ENCODE data around the gene PCDH1.

PCDH1 gene

GRCh38 chr5:141909212-141909611 lies 31.0 kb upstream of the PCDH1 start:
- no peak overlapping the region for H3K4me3 ChIP-seq (ENCODE audit: low read depth, low read length)
- no peak for DNase-seq (ENCODE audit: low read depth)

GRCh38 chr5:141908796-141909195 lies 30.6 kb upstream of the PCDH1 start:
- TF ChIP-seq, protein P1, sequence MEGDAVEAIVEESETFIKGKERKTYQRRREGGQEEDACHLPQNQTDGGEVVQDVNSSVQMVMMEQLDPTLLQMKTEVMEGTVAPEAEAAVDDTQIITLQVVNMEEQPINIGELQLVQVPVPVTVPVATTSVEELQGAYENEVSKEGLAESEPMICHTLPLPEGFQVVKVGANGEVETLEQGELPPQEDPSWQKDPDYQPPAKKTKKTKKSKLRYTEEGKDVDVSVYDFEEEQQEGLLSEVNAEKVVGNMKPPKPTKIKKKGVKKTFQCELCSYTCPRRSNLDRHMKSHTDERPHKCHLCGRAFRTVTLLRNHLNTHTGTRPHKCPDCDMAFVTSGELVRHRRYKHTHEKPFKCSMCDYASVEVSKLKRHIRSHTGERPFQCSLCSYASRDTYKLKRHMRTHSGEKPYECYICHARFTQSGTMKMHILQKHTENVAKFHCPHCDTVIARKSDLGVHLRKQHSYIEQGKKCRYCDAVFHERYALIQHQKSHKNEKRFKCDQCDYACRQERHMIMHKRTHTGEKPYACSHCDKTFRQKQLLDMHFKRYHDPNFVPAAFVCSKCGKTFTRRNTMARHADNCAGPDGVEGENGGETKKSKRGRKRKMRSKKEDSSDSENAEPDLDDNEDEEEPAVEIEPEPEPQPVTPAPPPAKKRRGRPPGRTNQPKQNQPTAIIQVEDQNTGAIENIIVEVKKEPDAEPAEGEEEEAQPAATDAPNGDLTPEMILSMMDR (IDR thresholded peaks at IDR 0.05; ENCODE audit: low read depth, low read length, missing control alignments), result no peak
- H3K4me3 ChIP-seq (ENCODE audit: low read depth, low read length), result no peak overlapping the region
- no peak for DNase-seq (ENCODE audit: low read depth)

More at GRCh38 chr5:141909212-141909611, 31.0 kb upstream of the PCDH1 start:
- TF ChIP-seq, protein P1 (IDR thresholded peaks at IDR 0.05; ENCODE audit: low read depth, low read length, missing control alignments), result no peak

- TF ChIP-seq, protein P1 (IDR thresholded peaks at IDR 0.05; ENCODE audit: low read depth, low read length, missing control alignments), result no peak
- DNase-seq (ENCODE audit: low read depth), result no peak
- no peak overlapping the region for H3K4me3 ChIP-seq (ENCODE audit: low read depth, low read length)
Observed at GRCh38 chr5:141906972-141907371, 28.8 kb upstream of the PCDH1 start.

DNA sequence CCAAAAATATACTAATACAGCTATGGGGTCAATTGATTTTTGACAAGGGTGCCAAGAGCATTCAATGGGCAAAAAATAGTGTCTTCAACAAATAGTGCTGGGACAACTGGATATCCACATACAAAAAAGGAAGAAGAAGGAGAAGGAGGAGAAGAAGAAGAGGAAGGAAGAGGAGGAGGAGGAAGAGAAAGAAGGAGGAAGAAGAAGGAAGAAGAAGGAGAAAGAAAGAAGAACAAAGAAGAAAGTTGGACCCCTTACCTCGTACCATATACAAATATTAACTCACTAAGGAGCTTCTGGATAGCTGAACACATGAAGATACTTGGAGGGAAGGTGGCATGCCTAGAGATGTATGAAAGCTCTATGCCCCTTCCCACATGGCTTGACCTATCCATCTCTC lies 28.3 kb upstream of the PCDH1 start:
- no peak overlapping the region for H3K4me3 ChIP-seq (ENCODE audit: low read depth, low read length)
- TF ChIP-seq, protein P1 (IDR thresholded peaks at IDR 0.05; ENCODE audit: low read depth, low read length, missing control alignments), result no peak
- no peak for DNase-seq (ENCODE audit: low read depth)

- no peak for DNase-seq (ENCODE audit: low read depth)
- TF ChIP-seq, protein P1 (IDR thresholded peaks at IDR 0.05; ENCODE audit: low read depth, low read length, missing control alignments), result no peak
- H3K4me3 ChIP-seq (ENCODE audit: low read depth, low read length), result no peak overlapping the region
Observed at GRCh38 chr5:141904551-141904950, 26.3 kb upstream of the PCDH1 start.

GRCh38 chr5:141903261-141903660 lies 25.1 kb upstream of the PCDH1 start:
- TF ChIP-seq, protein P1 (IDR thresholded peaks at IDR 0.05; ENCODE audit: low read depth, low read length, missing control alignments), result no peak
- no peak overlapping the region for H3K4me3 ChIP-seq (ENCODE audit: low read depth, low read length)
- no peak for DNase-seq (ENCODE audit: low read depth)

DNA sequence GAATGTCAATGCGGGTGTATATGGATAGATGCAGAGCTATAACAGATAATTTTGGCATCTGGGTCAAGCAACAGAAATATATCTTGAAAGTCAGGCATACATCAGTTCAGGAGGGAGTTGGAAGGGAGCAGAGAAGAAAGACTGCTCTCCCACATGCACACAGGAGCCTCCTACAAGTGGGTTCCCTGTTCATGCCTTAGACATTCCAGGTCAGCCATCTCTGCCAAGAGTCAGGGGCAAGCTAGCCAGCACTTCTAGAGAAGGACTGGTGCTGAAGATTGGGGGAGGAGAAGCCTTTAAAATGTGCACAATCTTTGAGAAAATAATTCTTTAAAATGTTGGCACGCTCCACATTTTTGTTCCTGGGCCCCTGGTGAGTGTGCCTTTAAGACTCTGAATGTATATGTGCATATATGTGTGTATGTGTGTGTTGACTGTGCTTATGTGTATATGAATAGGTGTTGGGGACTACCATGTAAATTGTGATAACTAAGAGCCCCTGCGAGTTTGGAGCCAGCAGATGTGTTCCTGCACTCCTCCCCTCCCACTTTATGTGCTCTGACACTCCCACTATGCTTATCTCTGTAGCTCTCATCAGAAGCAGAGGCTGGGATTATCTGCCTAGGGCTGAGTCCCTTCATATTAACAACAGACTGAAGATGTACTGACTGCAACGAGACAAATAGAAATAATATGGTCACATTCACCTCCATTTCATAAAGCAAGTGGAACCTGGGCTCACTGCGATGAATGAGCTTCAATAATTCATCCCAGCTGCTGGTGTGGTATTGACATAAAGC lies 24.0 kb upstream of the PCDH1 start:
- H3K4me3 ChIP-seq (ENCODE audit: low read depth, low read length), result no peak overlapping the region
- no peak for DNase-seq (ENCODE audit: low read depth)
- TF ChIP-seq, protein P1 (IDR thresholded peaks at IDR 0.05; ENCODE audit: low read depth, low read length, missing control alignments), result no peak
